ENCODE data around the gene LAP3. TPM values are rescaled to one million over a fixed set of nuclear protein-coding genes. Genes with fewer than 3 reads are reported as not detected.
A peak's percentile ranks its signal among the peaks of the same experiment; 100 is the strongest.

The LAP3 gene
- total RNA-seq, 2 experiments from 2014 or later, result 146 TPM

- no peaks in the 10 kb centered on the region for H3K27me3 Mint-ChIP-seq
- DNase-seq, result no peak
- H3K36me3 Mint-ChIP-seq, result peaks cover 31% of the 10 kb centered on the region
- H3K4me3 Mint-ChIP-seq, result no peak overlapping the region
- H3K4me1 Mint-ChIP-seq, result peaks cover 18% of the 10 kb centered on the region
- no peak overlapping the region for H3K27ac Mint-ChIP-seq
- H3K9me3 Mint-ChIP-seq, result no peaks in the 10 kb centered on the region
Measured at GRCh38 chr4:17583941-17584340, 6.9 kb downstream of the LAP3 start.

GRCh38 chr4:17584521-17585213 lies 7.7 kb downstream of the LAP3 start:
- Mint-ChIP-seq H3K4me1 (peaks cover 12% of the 10 kb centered on the region), H3K36me3 (peaks cover 28% of the 10 kb centered on the region), H3K9me3 (no peaks in the 10 kb centered on the region), H3K27me3 (no peaks in the 10 kb centered on the region), H3K27ac (no peak overlapping the region), H3K4me3 (no peak overlapping the region)
- no peak for DNase-seq

DNA sequence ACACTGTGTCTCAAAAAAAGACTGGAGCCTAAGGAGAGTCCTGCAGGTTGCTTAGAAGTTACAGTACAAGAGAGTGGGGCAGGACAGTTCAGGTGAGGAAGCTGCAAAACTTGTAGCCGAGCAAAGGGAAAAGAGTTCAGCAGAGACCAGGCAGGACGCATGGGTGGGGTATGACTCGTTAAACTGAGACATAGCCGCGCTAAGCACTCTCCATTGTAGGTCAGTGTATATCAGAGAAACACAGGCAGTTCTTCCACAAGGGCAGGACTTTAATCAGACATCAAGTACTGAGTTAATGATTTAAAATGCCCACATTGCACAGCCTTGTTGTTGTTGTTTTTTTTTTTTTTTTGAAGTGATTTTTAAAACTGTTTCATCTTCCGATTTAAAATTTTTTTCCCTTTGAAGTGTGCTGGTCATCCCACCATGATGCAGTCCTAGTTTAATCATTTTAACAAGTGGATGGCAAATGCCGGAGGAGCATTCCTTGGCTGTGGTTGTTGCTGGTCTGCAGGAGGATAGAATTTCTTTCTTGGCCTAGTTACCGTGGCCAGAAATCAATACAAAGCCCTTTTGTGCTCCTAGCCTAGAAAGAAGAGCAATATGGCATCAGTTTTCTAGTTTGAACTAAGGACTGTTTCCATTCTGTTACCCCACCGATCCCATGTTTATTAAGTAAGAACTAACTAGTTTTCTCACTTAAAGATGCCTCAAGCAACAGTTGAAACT lies 10.3 kb downstream of the LAP3 start:
- no peak overlapping the region for H3K27ac Mint-ChIP-seq
- H3K4me1 Mint-ChIP-seq, result peaks cover 7% of the 10 kb centered on the region
- peaks cover 31% of the 10 kb centered on the region for H3K36me3 Mint-ChIP-seq

DNA sequence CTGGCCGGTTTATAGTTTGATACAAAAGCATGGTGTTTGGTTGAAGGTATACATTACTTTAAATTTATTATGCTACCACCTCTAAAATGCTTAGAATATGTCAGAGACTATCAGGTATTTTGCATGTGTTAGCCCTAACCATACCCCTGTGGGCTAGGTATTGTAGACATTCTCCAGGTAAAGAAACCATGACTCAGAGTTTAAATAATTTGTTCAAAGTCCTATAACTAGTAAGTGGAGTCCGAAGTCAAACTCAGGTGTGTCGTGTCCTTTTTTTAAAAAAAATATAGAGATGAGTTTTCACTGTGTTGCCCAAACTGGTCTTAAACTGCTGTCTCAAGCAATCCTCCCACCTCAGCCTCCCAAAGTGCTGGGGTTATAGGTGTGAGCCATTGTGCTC lies 12.4 kb downstream of the LAP3 start:
- H3K27me3 Mint-ChIP-seq, result no peaks in the 10 kb centered on the region
- DNase-seq, result no peak
- peaks cover 7% of the 10 kb centered on the region for H3K4me1 Mint-ChIP-seq
- peaks cover 34% of the 10 kb centered on the region for H3K36me3 Mint-ChIP-seq
- H3K4me3 Mint-ChIP-seq, result no peak overlapping the region
- no peaks in the 10 kb centered on the region for H3K9me3 Mint-ChIP-seq
- no peak overlapping the region for H3K27ac Mint-ChIP-seq

More for the DNA sequence above, 10.3 kb downstream of the LAP3 start:
- no peak for DNase-seq
- H3K27me3 Mint-ChIP-seq, result no peaks in the 10 kb centered on the region
- no peak overlapping the region for H3K4me3 Mint-ChIP-seq
- no peaks in the 10 kb centered on the region for H3K9me3 Mint-ChIP-seq

GRCh38 chr4:17595471-17596005 lies 18.5 kb downstream of the LAP3 start:
- H3K27ac Mint-ChIP-seq, result no peak overlapping the region
- no peak for DNase-seq
- no peaks in the 10 kb centered on the region for H3K9me3 Mint-ChIP-seq
- H3K4me3 Mint-ChIP-seq, result no peak overlapping the region
- no peaks in the 10 kb centered on the region for H3K27me3 Mint-ChIP-seq
- peaks cover 16% of the 10 kb centered on the region for H3K36me3 Mint-ChIP-seq
- H3K4me1 Mint-ChIP-seq, result peaks cover 4% of the 10 kb centered on the region

- no peaks in the 10 kb centered on the region for H3K9me3 Mint-ChIP-seq
- H3K27ac Mint-ChIP-seq, result no peak overlapping the region
- H3K36me3 Mint-ChIP-seq, result peaks cover 11% of the 10 kb centered on the region
- no peaks in the 10 kb centered on the region for H3K4me1 Mint-ChIP-seq
- no peaks in the 10 kb centered on the region for H3K27me3 Mint-ChIP-seq
- H3K4me3 Mint-ChIP-seq, result no peak overlapping the region
- DNase-seq, result no peak
Measured at GRCh38 chr4:17597517-17597916, 20.5 kb downstream of the LAP3 start.

DNA sequence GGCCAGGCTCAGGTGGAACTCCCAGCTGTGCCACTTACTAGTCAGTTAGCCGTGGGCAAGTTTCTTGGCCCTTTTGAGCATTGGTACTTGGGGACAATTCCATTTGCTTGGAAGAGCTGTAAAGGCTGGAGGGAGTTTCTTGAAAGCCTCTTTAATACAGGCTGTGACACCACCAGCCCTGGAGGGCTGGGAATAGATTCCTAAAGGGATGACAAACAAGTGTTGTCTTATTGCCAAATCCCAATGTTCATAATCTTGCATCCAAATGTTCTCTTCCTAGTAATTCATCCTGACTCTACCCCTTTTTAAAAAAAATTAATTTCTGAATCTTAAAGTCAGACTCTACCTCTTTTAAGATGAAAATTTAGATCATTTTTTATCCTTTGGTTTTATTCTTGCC lies 22.8 kb downstream of the LAP3 start:
- H3K9me3 Mint-ChIP-seq, result no peaks in the 10 kb centered on the region
- DNase-seq, result no peak
- no peak overlapping the region for H3K27ac Mint-ChIP-seq
- H3K4me1 Mint-ChIP-seq, result no peaks in the 10 kb centered on the region
- H3K4me3 Mint-ChIP-seq, result no peak overlapping the region
- no peaks in the 10 kb centered on the region for H3K27me3 Mint-ChIP-seq
- peaks cover 5% of the 10 kb centered on the region for H3K36me3 Mint-ChIP-seq

GRCh38 chr4:17605236-17605635 lies 28.2 kb downstream of the LAP3 start:
- Mint-ChIP-seq H3K27ac (peak overlapping the region; percentile 44), H3K27me3 (no peaks in the 10 kb centered on the region), H3K4me3 (no peak overlapping the region), H3K9me3 (no peaks in the 10 kb centered on the region), H3K4me1 (no peaks in the 10 kb centered on the region), H3K36me3 (peaks cover 7% of the 10 kb centered on the region)
- DNase-seq, result no peak

GRCh38 chr4:17613761-17614415 lies 36.9 kb downstream of the LAP3 start:
- H3K36me3 Mint-ChIP-seq, result peaks cover 12% of the 10 kb centered on the region
- H3K27ac Mint-ChIP-seq, result peak overlapping the region; percentile 89
- no peaks in the 10 kb centered on the region for H3K9me3 Mint-ChIP-seq
- H3K4me3 Mint-ChIP-seq, result peak overlapping the region; percentile 94
- peak; percentile 5 for DNase-seq
- H3K27me3 Mint-ChIP-seq, result no peaks in the 10 kb centered on the region
- H3K4me1 Mint-ChIP-seq, result peaks cover 30% of the 10 kb centered on the region

GRCh38 chr4:17614416-17615299 lies 37.7 kb downstream of the LAP3 start, which contains the start of gene MED28:
Gene MED28 (plus strand): TSS chr4:17614641. CDS start chr4:17614655, 14 bp downstream.
- peak within 1 kb of the TSS; percentile 89 for H3K27ac Mint-ChIP-seq
- peak; percentile 93 for DNase-seq
- H3K9me3 Mint-ChIP-seq, result no peaks in the 10 kb centered on the region
- H3K4me1 Mint-ChIP-seq, result peaks cover 37% of the 10 kb centered on the region
- H3K27me3 Mint-ChIP-seq, result no peaks in the 10 kb centered on the region
- peak within 1 kb of the TSS; percentile 94 for H3K4me3 Mint-ChIP-seq
- peaks cover 18% of the 10 kb centered on the region for H3K36me3 Mint-ChIP-seq

GRCh38 chr4:17616283-17616682 lies 39.3 kb downstream of the LAP3 start:
- Mint-ChIP-seq H3K27me3 (no peaks in the 10 kb centered on the region), H3K27ac (no peak overlapping the region), H3K9me3 (no peaks in the 10 kb centered on the region), H3K4me1 (peaks cover 37% of the 10 kb centered on the region), H3K36me3 (peaks cover 20% of the 10 kb centered on the region), H3K4me3 (peak overlapping the region; percentile 69)
- DNase-seq, result no peak

DNA sequence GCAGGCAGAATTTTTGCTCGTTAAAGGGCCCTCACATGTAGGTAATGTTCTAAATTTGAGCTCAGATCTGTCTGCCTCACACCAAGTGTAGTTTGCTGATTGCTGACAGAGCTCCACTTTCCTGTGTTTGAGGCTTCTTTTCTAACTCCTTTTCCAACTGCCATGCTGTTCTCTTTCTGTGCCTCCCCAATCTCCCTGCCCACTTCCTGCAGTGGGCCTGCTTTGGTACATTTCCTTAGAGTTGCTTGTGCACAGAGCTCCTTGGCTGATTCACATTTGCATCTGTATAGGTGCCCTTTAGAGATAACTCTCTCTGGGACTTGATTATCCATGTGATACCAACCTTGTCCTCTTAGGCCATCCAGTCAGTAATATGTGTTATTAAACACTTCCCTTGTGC lies 41.9 kb downstream of the LAP3 start:
- H3K36me3 Mint-ChIP-seq, result peaks cover 28% of the 10 kb centered on the region
- H3K27ac Mint-ChIP-seq, result peak overlapping the region; percentile 47
- H3K4me3 Mint-ChIP-seq, result no peak overlapping the region
- no peaks in the 10 kb centered on the region for H3K9me3 Mint-ChIP-seq
- no peaks in the 10 kb centered on the region for H3K27me3 Mint-ChIP-seq
- H3K4me1 Mint-ChIP-seq, result peaks cover 32% of the 10 kb centered on the region
- no peak for DNase-seq

GRCh38 chr4:17619416-17620105 lies 42.6 kb downstream of the LAP3 start:
- no peak overlapping the region for H3K4me3 Mint-ChIP-seq
- H3K9me3 Mint-ChIP-seq, result no peaks in the 10 kb centered on the region
- H3K27ac Mint-ChIP-seq, result peak overlapping the region; percentile 6
- peaks cover 30% of the 10 kb centered on the region for H3K4me1 Mint-ChIP-seq
- H3K27me3 Mint-ChIP-seq, result no peaks in the 10 kb centered on the region
- H3K36me3 Mint-ChIP-seq, result peaks cover 31% of the 10 kb centered on the region
- DNase-seq, result no peak

DNA sequence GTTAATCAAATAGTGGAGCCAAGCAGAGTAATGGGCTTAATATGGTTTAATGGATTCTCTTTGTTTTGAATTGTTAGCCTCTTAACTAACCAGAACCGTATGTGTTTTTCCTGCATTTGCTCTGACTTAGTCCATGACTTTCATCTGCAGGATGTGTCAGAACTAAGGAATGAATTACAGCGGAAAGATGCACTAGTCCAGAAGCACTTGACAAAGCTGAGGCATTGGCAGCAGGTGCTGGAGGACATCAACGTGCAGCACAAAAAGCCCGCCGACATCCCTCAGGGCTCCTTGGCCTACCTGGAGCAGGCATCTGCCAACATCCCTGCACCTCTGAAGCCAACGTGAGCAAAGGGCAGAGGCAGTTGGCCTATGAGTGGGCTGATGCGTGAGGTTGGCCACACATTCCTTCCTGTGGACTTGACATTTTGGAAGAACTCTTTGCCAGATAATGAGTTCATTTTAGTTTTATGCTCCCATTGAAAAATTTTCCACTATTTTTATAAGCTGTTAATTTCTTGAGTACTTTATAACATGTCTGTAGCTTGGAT lies 46.5 kb downstream of the LAP3 start:
- Mint-ChIP-seq H3K27me3 (no peaks in the 10 kb centered on the region), H3K4me3 (no peak overlapping the region), H3K27ac (no peak overlapping the region), H3K36me3 (peaks cover 35% of the 10 kb centered on the region), H3K9me3 (no peaks in the 10 kb centered on the region), H3K4me1 (peaks cover 13% of the 10 kb centered on the region)
- no peak for DNase-seq
